ENCODE measurements around the gene ZFP62. TPM values are rescaled to one million over a fixed set of nuclear protein-coding genes. Genes with fewer than 3 reads are reported as not detected.

Gene ZFP62
- total and polyA plus RNA-seq, 2 of the 8 experiments (the other 6 are each of a cell fraction or from before 2014, with no cell fraction given), result 9.3 to 38.5 TPM

DNA sequence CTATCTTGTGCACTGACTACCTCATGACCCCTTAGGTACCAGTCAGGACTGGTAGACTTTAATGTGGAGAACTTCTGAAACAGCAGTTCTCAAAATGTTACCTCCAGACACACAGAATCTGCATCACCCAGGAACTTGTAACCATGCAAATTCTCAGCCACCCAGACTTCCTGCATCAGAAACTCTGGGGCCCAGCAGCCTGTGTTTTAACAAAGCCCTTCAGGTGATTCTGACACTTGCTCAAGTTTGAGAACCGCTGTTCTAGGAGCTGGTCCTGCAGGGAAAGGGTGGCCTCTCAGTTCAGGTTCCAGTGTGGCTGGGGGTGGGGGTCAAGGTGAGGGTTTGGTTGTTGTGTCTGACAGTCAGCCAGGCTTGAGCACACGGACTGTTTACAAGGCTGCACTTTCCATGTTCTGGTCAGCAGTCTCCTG, 28.4 kb downstream of the ZFP62 start:
- Histone ChIP-seq H3K23me2 (ENCODE audit: low read depth, low read length) (peaks cover 9% of the 10 kb centered on the region), H3K27me3 (replicated peaks in 1 of 4; ENCODE audit: control insufficient read depth in 3 of 4, extremely low read depth in 1 of 4, insufficient read depth in 3 of 4, low read length in 3 of 4) (peaks cover 5 to 29% (median 26%) of the 10 kb centered on the region in 4 experiments), H2BK120ac (replicated peaks; ENCODE audit: low read depth, low read length) (no peak overlapping the region), H3K4me2 (ENCODE audit: insufficient read depth in 1 of 2, low read depth in 2 of 2, low read length in 2 of 2) (no peak overlapping the region; a peak in 1 of 4 replicates), H3K4me1 (replicated peaks in 1 of 4; ENCODE audit: control insufficient read depth in 3 of 4, insufficient read depth in 4 of 4, low read length in 3 of 4) (peaks cover 0 to 13% (median 0%) of the 10 kb centered on the region in 4 experiments; a peak in 3 of 7 replicates), H4K5ac (ENCODE audit: insufficient read length, low read depth, low read length) (no peak overlapping the region), H3K27ac (ENCODE audit: low read depth, low read length) (no peak overlapping the region), H3K79me2 (ENCODE audit: control insufficient read depth in 1 of 2, insufficient read depth in 2 of 2, low read length in 2 of 2) (no peaks in the 10 kb centered on the region), H4K91ac (replicated peaks; ENCODE audit: insufficient read length, low read length) (no peak overlapping the region), H4K8ac (ENCODE audit: extremely low read depth, insufficient read depth, low read length) (no peak overlapping the region), H3K18ac (ENCODE audit: extremely low read depth, low read length) (no peak overlapping the region), H3K4me3 (ENCODE audit: extremely low read depth in 1 of 4, insufficient read depth in 2 of 4, low read depth in 3 of 4, low read length in 4 of 4) (no peak overlapping the region), H2BK15ac (ENCODE audit: low read length) (no peak overlapping the region), H3K4ac (replicated peaks; ENCODE audit: insufficient read length, low read depth, low read length) (no peak overlapping the region), H3K79me1 (ENCODE audit: low read depth, low read length) (no peaks in the 10 kb centered on the region), H4K20me1 (replicated peaks in 1 of 2; ENCODE audit: control insufficient read depth in 1 of 2, insufficient read depth in 2 of 2, low read length in 2 of 2) (peaks cover 0 to 2% of the 10 kb centered on the region in 2 experiments), H3K23ac (ENCODE audit: insufficient read length) (no peak overlapping the region), H3K56ac (replicated peaks; ENCODE audit: insufficient read length, low read depth, low read length) (no peak overlapping the region), H2BK20ac (ENCODE audit: low read length) (no peak overlapping the region), H2AK5ac (ENCODE audit: low read depth, low read length) (0 out of 2 replicates have a peak overlapping the region, but pooled peaks have one; percentile 53), H3K14ac (ENCODE audit: insufficient read length) (no peak overlapping the region), H3K9ac (replicated peaks in 1 of 4; ENCODE audit: extremely low read depth in 1 of 4, low read depth in 3 of 4, low read length in 3 of 4) (no peak overlapping the region), H3K36me3 (ENCODE audit: control insufficient read depth in 2 of 4, insufficient read depth in 4 of 4, low read length in 3 of 4) (peaks cover 0 to 4% (median 0%) of the 10 kb centered on the region in 4 experiments; a peak in 1 of 8 replicates), H2AFZ (ENCODE audit: low read length) (no peak overlapping the region), H3K9me3 (ENCODE audit: insufficient read depth in 2 of 2, low read depth in 1 of 2, low read length in 1 of 2) (peaks cover 11 to 13% of the 10 kb centered on the region in 2 experiments; a peak in 3 of 4 replicates), H2BK5ac (ENCODE audit: low read depth, low read length) (no peak overlapping the region), H2BK12ac (ENCODE audit: low read depth, low read length) (no peak overlapping the region)
- FAIRE-seq (no peak), DNase-seq (ENCODE audit: low read depth in 1 of 2, low spot score in 2 of 2) (no peak)
- WGBS, 2 experiments (ENCODE audit: extremely low coverage in 1 of 2, insufficient coverage in 1 of 2, insufficient read length in 1 of 2, insufficient replicate concordance in 2 of 2, low coverage in 1 of 2, low lambda C conversion rate in 2 of 2, missing lambda C conversion rate in 1 of 2), result 94% methylated on average over 2 of the region's 2 CpGs; no CpG with 5 or more reads in 1 of the 2 experiments
- TF ChIP-seq GABPA (IDR thresholded peaks at IDR 0.05; ENCODE audit: borderline replicate concordance, insufficient read depth, low read length) (no peak), KDM4A (IDR thresholded peaks at IDR 0.05; ENCODE audit: low read depth, low read length, severe bottlenecking) (no peak), EZH2 (IDR thresholded peaks at IDR 0.05; ENCODE audit: low read depth, low read length, severe bottlenecking) (no peak), GTF2F1 (IDR thresholded peaks at IDR 0.05; ENCODE audit: borderline replicate concordance, low read depth, low read length) (no peak), ASH2L (IDR thresholded peaks at IDR 0.05; ENCODE audit: low read length) (no peak), CREB1 (IDR thresholded peaks at IDR 0.05) (no peak)
- TF ChIP-seq, protein P1, sequence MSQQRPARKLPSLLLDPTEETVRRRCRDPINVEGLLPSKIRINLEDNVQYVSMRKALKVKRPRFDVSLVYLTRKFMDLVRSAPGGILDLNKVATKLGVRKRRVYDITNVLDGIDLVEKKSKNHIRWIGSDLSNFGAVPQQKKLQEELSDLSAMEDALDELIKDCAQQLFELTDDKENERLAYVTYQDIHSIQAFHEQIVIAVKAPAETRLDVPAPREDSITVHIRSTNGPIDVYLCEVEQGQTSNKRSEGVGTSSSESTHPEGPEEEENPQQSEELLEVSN (IDR thresholded peaks at IDR 0.05), result no peak
- ChIA-PET POLR2A (ENCODE audit: partially characterized antibody) (interaction anchor here (1.1 to 3.2 kb wide), 3 partner anchors 9 to 21 kb away, joined by 3 to 21 read pairs (median 12); no protein-coding TSS in a partner anchor), CTCF (ENCODE audit: partially characterized antibody) (interaction anchor here (1.7 kb wide), 1 partner anchor 17 kb away, joined by 3 read pairs; no protein-coding TSS in a partner anchor)

All from H1 (cell line).